BJ (cell line): ENCODE data around the gene MEIKIN. TPM values are rescaled to one million over a fixed set of nuclear protein-coding genes. Genes with fewer than 3 reads are reported as not detected.

Experiments used
- CTCF ChIA-PET: fragments of 350-600 bp; formaldehyde crosslinking; extraction: SDS; loops from one replicate; lab custom pipeline; 2021; ENCODE audit warnings: antibody characterized with exemption, inconsistent platforms; lab: Yijun Ruan, JAX
- POLR2A ChIA-PET: fragments of 300-600 bp; sonication (Branson Sonifier 250); formaldehyde crosslinking; extraction: SDS; loops from one replicate; lab custom pipeline; 2021; ENCODE audit warnings: antibody characterized with exemption; lab: Charles Lee
- DNase-seq: peaks from one replicate; pipeline ENCODE4 v3.0.0-alpha.2; 2011; ENCODE audit warnings: low read depth
- H3K27me3 ChIP-seq: 2 replicates; pipeline ENCODE4 v1.6.0; 2011; ENCODE audit warnings: low read length; ENCODE audit not compliant: control insufficient read depth, insufficient read depth
- H3K36me3 ChIP-seq: 2 replicates; pipeline ENCODE4 v1.5.1; 2011; ENCODE audit warnings: low read length; ENCODE audit not compliant: control insufficient read depth, insufficient read depth
- H3K4me3 ChIP-seq: 2 replicates; pipeline ENCODE4 v1.5.1; 2011; ENCODE audit warnings: low read depth, mild to moderate bottlenecking, control low read depth, low read length
- polyA minus RNA-seq: library from RNA; depleted of rRNA, polyadenylated mRNA; stranded (reverse); fragments of >200 nt; gene quantifications from 2 replicates; pipeline ENCODE4 v1.2.3, GENCODE V29; 2011; rRNA and poly(A)+ RNA removed
- polyA plus RNA-seq: library from polyadenylated mRNA; depleted of rRNA; stranded (reverse); fragments of >200 nt; gene quantifications from 2 replicates; pipeline ENCODE4 v1.2.3, GENCODE V29; 2011; rRNA removed
- TF ChIP-seq, protein P1 (sequence below): IDR thresholded peaks from 2 replicates; pipeline ENCODE4 v1.5.1; 2011; ENCODE audit warnings: low read depth, mild to moderate bottlenecking, control low read depth, inconsistent platforms, low read length, moderate library complexity; ENCODE audit not compliant: insufficient read depth

Gene MEIKIN, protein sequence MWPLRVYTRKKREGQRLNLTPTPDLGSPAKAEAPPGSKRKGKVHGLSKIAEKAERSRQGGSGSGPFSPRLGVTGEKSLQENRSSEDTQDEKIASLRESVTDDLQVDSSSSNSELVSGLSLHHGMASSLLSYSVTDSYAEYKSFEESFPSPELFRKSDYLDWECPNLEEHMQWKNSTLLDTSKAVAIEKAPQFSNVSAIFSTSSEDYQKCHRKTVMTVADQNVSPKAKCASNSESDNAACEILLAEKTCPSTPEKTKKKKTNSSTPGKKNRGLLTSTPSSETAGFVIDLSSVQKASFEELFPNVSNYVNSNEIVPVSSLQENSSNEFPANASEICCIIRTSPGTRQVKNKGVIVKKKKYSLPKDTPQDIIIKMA
- polyA plus RNA-seq (not detected in 2 replicates), polyA minus RNA-seq (not detected in 2 replicates)

GRCh38 chr5:131945551-131946168, at the start of gene MEIKIN:
TSS of gene MEIKIN (minus strand) at chr5:131945663. CDS start at chr5:131945505, 158 bp downstream.
- TF ChIP-seq, protein P1, sequence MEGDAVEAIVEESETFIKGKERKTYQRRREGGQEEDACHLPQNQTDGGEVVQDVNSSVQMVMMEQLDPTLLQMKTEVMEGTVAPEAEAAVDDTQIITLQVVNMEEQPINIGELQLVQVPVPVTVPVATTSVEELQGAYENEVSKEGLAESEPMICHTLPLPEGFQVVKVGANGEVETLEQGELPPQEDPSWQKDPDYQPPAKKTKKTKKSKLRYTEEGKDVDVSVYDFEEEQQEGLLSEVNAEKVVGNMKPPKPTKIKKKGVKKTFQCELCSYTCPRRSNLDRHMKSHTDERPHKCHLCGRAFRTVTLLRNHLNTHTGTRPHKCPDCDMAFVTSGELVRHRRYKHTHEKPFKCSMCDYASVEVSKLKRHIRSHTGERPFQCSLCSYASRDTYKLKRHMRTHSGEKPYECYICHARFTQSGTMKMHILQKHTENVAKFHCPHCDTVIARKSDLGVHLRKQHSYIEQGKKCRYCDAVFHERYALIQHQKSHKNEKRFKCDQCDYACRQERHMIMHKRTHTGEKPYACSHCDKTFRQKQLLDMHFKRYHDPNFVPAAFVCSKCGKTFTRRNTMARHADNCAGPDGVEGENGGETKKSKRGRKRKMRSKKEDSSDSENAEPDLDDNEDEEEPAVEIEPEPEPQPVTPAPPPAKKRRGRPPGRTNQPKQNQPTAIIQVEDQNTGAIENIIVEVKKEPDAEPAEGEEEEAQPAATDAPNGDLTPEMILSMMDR: no peak
- Histone ChIP-seq H3K27me3 (no peaks in the 10 kb centered on the region; the same call in 1 of the 2 replicates), H3K36me3 (no peaks in the 10 kb centered on the region), H3K4me3 (no peak within 1 kb of the TSS)
- DNase-seq: no peak
- POLR2A ChIA-PET: no interaction called here
- CTCF ChIA-PET: no interaction called here

DNA sequence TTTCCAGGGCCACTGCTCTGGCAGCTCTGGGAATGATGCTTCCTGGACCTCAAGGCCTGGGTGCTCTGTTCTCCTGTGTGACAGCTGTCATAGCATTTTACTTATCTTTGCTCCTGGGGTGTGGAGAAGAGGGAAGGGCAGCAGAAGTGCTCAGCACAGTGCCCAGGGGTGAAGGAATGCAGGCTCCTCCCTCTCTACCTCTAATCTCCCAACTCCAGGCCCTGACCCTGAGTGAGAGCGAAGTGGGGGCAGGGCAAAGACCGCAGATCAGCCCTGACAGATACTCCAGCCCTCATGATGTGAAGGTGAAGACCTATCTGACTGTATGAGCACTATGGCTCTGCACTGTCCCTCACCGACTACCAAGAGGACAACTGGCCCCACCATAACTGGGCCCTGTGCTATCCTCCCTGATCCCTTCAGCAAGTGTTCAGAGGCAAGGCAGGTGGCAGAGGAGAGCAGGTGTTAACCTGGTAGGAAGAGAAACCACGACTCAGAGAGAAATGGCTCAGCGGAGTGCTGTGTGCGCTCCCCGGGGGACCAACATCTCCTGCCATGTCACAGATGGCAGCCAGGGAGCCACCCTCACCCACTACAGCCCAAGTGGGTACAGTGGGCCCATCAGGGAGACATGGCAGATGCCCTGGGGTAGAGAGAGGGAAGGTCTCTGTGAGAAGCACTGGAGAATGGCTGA, 49.2 kb upstream of the MEIKIN start:
- TF ChIP-seq, protein P1: no peak
- no peak overlapping the region for H3K4me3 ChIP-seq
- POLR2A ChIA-PET: no interaction called here
- DNase-seq: no peak
- CTCF ChIA-PET: no interaction called here
- no peaks in the 10 kb centered on the region for H3K36me3 ChIP-seq
- peaks cover 3% of the 10 kb centered on the region; the same call in 1 of the 2 replicates for H3K27me3 ChIP-seq

DNA sequence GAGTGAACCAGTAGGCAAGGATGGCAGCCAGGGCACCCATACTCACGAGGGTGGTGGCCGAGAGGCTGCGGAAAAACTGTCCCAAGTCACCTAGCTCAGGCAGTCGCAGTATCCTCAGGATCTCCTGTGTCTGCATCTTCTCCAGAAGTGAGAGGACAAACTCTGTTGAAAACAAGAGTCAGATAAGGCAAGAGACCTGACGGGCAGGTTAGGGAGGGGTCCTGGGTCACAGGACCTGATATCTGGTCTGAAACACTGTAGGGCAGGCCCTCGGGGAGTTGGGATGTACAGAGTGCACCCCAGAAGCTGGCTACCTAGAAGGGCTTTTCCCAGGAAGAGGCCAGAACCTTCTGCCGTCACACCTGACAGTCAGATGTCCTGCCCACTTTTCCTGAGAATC, 48.6 kb upstream of the MEIKIN start:
- POLR2A ChIA-PET: no interaction called here
- CTCF ChIA-PET: interaction anchor here (2.1 kb wide), 1 partner anchor 14 kb away, joined by 9 read pairs; no protein-coding TSS in a partner anchor
- Histone ChIP-seq H3K27me3 (peaks cover 3% of the 10 kb centered on the region; the same call in 1 of the 2 replicates), H3K36me3 (no peaks in the 10 kb centered on the region), H3K4me3 (no peak overlapping the region)
- DNase-seq: no peak
- TF ChIP-seq, protein P1: no peak

GRCh38 chr5:131993676-131994075, 48.2 kb upstream of the MEIKIN start:
- POLR2A ChIA-PET: no interaction called here
- TF ChIP-seq, protein P1: no peak
- Histone ChIP-seq H3K27me3 (peaks cover 3% of the 10 kb centered on the region), H3K36me3 (no peaks in the 10 kb centered on the region), H3K4me3 (no peak overlapping the region)
- no peak for DNase-seq
- CTCF ChIA-PET: interaction anchor here (2.1 kb wide), 1 partner anchor 14 kb away, joined by 9 read pairs; no protein-coding TSS in a partner anchor
